Renal cortical epithelial cell (primary cell): ENCODE measurements around the gene EPS8L3. TPM values are rescaled to one million over a fixed set of nuclear protein-coding genes. Genes with fewer than 3 reads are reported as not detected.

Source experiments
- DNase-seq: peaks from one replicate; pipeline ENCODE4 v3.0.0-alpha.2; 2011; ENCODE audit warnings: low read depth
- total RNA-seq: library from RNA; depleted of rRNA; stranded (reverse); fragments of >200 nt; gene quantifications from 2 replicates; pipeline ENCODE4 v1.2.3, GENCODE V29; 2014

Gene EPS8L3
- total RNA-seq, 1 donor from 2014 or later, result not detected

GRCh38 chr1:109793486-109794318, 30.0 kb upstream of the EPS8L3 start:
- peak; percentile 99 for DNase-seq

GRCh38 chr1:109793089-109793485, 29.4 kb upstream of the EPS8L3 start:
- DNase-seq, result peak; percentile 10

- peak; percentile 94 for DNase-seq
Measured at GRCh38 chr1:109792056-109792831, 28.5 kb upstream of the EPS8L3 start.

- no peak for DNase-seq
Measured at GRCh38 chr1:109791495-109792043, 27.8 kb upstream of the EPS8L3 start.

GRCh38 chr1:109790735-109791494, 27.2 kb upstream of the EPS8L3 start:
- DNase-seq, result no peak

- DNase-seq, result no peak
Measured at GRCh38 chr1:109790329-109790728, 26.6 kb upstream of the EPS8L3 start.

GRCh38 chr1:109789551-109790180, 25.9 kb upstream of the EPS8L3 start:
- no peak for DNase-seq

GRCh38 chr1:109788695-109789521, 25.2 kb upstream of the EPS8L3 start:
- no peak for DNase-seq

GRCh38 chr1:109787845-109788601, 24.3 kb upstream of the EPS8L3 start:
- DNase-seq, result no peak

- DNase-seq, result no peak
Measured at GRCh38 chr1:109787211-109787844, 23.6 kb upstream of the EPS8L3 start.

GRCh38 chr1:109786531-109787021, 22.9 kb upstream of the EPS8L3 start:
- DNase-seq, result peak; percentile 38

- DNase-seq, result no peak
Measured at GRCh38 chr1:109786112-109786480, 22.4 kb upstream of the EPS8L3 start.

GRCh38 chr1:109785446-109786111, 21.9 kb upstream of the EPS8L3 start:
- no peak for DNase-seq

- no peak for DNase-seq
Measured at GRCh38 chr1:109784551-109785252, 21.0 kb upstream of the EPS8L3 start.

GRCh38 chr1:109783436-109783835, 19.7 kb upstream of the EPS8L3 start:
- DNase-seq, result peak; percentile 95

- no peak for DNase-seq
Measured at GRCh38 chr1:109782927-109783326, 19.2 kb upstream of the EPS8L3 start.

- no peak for DNase-seq
Measured at GRCh38 chr1:109782514-109782913, 18.8 kb upstream of the EPS8L3 start.

GRCh38 chr1:109781806-109782205, 18.1 kb upstream of the EPS8L3 start:
- no peak for DNase-seq
